ENCODE data around the gene SLC25A6. TPM values are rescaled to one million over a fixed set of nuclear protein-coding genes. Genes with fewer than 3 reads are reported as not detected.
"Not testable (repeated sequence)": the region's sequence is repeated elsewhere in the genome, so short reads cannot be mapped to it uniquely, and the experiment has no call there.

Gene SLC25A6
- total RNA-seq, 2 donors from 2014 or later: 109 to 157 TPM

DNA sequence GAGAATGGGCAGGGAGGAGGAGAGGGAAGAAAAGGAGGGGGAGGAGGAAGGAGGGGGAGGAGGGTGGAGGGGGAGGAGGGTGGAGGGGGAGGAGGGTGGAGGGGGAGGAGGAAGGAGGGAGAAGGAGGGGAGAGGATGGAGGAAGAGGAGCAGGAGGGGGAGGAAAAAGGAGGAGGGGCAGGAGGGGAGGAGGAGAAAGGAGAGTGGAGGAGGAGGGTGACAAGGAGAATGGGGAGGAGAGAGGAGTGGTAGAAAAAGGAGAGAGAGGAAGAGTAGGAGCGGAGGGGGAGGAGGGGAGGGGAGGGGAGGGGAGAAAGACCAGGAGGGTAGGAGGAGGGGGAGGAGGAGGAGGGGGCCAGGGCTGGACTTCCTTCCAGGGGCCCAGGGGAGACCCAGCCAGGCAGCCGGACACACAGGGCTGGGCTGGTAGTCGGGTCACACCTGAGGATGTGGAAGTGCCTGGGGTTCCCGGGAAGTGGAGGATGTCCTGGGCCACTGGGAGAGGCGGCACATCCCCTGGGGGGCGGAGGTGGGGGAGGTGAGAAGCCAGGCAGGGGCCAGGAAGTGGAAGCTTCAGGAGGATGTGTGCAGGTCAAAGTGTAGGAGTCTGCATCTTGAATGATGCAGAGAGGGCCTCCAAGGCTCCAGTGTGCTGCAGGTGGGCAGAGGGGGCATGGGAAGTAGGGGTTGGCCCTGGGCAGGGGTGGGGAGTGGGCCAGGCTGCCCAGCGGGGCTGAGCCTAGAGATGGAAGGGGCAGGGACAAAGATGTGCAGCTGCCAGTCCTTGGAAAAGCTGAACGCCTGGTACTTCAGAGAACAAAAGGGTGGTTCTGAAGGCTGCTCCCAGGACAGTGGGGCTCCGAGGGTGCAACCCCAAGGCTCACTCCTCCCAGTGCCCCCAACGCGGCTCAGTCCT lies 36.5 kb downstream of the SLC25A6 start:
- TF ChIP-seq, protein P1, sequence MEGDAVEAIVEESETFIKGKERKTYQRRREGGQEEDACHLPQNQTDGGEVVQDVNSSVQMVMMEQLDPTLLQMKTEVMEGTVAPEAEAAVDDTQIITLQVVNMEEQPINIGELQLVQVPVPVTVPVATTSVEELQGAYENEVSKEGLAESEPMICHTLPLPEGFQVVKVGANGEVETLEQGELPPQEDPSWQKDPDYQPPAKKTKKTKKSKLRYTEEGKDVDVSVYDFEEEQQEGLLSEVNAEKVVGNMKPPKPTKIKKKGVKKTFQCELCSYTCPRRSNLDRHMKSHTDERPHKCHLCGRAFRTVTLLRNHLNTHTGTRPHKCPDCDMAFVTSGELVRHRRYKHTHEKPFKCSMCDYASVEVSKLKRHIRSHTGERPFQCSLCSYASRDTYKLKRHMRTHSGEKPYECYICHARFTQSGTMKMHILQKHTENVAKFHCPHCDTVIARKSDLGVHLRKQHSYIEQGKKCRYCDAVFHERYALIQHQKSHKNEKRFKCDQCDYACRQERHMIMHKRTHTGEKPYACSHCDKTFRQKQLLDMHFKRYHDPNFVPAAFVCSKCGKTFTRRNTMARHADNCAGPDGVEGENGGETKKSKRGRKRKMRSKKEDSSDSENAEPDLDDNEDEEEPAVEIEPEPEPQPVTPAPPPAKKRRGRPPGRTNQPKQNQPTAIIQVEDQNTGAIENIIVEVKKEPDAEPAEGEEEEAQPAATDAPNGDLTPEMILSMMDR (IDR thresholded peaks at IDR 0.05): no peak
- Histone ChIP-seq H3K9me3 (peaks cover 6 to 9% of the 10 kb centered on the region in 2 donors), H3K36me3 (peaks cover 12% of the 10 kb centered on the region), H3K27me3 (no peaks in the 10 kb centered on the region), H3K4me1 (no peaks in the 10 kb centered on the region), H3K27ac (no peak overlapping the region), H3K4me3 (no peak overlapping the region)
- no peak for DNase-seq (ENCODE audit: low spot score)

DNA sequence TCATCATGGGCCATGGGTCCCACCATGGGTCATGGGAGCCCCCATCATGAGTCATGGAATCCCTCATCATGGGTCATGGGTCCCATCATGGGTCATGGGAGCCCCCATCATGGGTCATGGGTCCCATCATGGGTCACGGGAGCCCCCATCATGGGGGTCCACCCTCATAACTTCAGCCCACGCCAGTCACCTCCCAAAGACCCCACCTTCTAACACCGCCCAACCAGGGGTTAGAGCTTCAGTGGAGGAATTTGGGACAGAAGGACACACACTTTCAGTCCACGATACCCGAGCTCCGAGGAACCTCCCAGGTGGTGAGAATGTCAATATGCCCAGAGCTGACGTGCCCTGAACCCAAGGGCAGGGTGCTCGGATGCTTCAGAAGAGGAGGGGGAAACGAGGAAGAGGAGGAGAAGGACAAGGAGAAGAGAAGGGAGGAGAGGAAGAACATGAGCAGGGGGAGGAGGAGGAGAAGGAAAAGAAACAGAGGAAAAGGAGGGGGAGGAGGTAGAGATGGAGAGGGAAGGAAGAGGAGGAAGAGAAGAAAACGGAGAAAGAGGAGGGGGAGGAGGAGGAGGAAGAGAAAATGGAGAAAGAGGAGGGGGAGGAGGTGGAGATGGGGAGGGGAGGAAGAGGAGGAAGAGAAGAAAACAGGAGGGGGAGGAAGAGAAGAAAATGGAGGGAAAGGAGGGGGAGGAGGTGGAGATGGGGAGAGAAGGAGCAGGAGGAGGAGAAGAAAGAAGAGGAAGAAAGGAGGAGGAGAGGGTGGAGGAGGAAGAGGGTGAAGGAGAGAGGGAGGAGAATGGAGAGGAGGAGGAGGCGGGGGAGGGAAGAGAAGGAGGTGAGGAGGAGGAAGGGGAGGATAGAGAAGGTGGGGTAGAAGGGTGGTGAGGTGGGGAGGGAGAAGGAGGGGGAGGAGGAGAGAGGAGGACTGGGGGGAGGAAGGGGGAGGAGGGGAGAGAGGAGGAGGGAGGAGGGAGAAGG lies 37.6 kb downstream of the SLC25A6 start:
- no peaks in the 10 kb centered on the region for H3K27me3 ChIP-seq
- TF ChIP-seq, protein P1 (IDR thresholded peaks at IDR 0.05): no peak
- H3K27ac ChIP-seq: no peak overlapping the region
- no peak for DNase-seq (ENCODE audit: low spot score)
- H3K36me3 ChIP-seq: peaks cover 12% of the 10 kb centered on the region
- no peaks in the 10 kb centered on the region for H3K4me1 ChIP-seq
- H3K9me3 ChIP-seq: peaks cover 6 to 9% of the 10 kb centered on the region in 2 donors
- no peak overlapping the region for H3K4me3 ChIP-seq

DNA sequence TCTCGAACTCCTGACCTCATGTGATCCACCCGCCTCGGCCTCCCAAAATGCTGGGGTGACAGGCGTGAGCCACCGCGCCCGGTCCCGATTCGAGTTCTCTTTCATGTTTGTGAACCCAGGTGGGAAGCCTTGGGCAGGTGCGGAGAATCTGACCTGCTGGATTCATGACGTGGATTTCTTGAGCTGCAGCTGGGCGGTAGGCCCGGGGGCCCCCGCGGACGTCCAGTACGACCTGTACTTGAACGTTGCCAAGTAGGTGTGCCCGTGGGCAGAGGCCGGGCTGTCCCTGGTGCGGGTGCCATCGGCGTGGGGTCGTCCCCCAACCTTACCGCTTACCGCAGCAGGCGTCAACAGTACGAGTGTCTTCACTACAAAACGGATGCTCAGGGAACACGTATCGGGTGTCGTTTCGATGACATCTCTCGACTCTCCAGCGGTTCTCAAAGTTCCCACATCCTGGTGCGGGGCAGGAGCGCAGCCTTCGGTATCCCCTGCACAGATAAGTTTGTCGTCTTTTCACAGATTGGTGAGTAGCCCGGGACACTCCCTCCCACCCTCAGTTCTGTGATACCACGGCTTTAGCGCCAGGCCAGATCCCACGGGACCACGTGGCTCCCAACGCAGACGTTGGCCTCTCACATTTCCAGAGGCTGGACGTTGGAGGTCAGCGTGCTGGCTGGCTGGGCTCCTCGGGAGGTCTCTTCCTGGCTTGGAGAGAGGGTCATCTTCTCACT lies 39.8 kb downstream of the SLC25A6 start:
- Histone ChIP-seq H3K36me3 (no peaks in the 10 kb centered on the region), H3K27me3 (no peaks in the 10 kb centered on the region), H3K4me1 (no peaks in the 10 kb centered on the region), H3K27ac (no peak overlapping the region), H3K4me3 (no peak overlapping the region), H3K9me3 (no peaks in the 10 kb centered on the region)
- TF ChIP-seq, protein P1 (IDR thresholded peaks at IDR 0.05): no peak
- no peak for DNase-seq (ENCODE audit: low spot score)

DNA sequence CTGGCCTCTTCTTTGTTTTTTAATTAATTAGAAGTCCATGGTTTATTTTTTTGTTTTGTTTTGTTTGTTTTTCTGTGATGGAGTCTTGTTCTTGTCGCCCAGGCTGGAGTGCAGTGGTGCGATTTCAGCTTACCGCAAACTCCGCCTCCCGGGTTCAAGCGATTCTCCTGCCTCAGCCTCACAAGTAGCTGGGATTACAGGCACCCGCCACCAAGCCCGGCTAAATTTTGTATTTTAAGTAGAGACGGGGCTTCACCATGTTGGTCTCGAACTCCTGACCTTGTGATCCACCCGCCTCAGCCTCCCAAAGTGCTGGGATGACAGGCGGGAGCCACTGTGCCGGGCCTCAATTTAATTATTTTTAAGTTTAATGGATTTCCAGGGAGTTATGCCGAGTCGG lies 42.3 kb downstream of the SLC25A6 start:
- H3K4me1 ChIP-seq; H3K27me3 ChIP-seq; H3K9me3 ChIP-seq; H3K36me3 ChIP-seq; H3K27ac ChIP-seq; DNase-seq (ENCODE audit: low spot score); H3K4me3 ChIP-seq: not testable (repeated sequence)

DNA sequence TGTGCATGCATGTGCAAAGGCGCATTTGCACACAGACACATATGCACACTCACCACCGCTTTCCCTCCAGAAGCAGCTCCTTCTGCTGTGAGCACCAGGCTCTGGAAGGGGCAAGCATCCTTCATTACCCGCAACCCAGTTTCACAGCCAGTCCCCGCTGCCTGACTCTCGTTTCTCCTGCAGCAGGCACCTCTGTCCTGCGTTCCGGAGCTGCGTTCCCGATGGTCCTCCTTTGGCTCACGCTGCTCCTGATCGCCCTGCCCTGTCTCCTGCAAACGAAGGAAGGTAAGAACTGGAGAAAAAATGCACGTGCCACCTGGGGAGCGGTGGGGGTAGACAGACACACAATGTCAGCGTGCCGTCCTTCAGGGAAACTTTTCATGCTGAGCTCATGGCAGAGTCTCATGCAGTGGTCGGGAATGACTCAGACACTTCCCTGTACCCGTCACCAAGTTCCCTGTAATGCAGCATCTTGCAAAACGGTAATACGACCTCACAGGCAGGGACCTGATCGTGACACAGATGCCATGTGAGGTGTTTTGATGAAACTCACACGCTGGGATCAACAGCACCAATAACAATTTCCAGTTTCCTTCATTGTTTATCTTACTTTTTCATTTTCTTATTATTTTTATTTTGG lies 50.2 kb downstream of the SLC25A6 start:
- Histone ChIP-seq H3K36me3 (no peaks in the 10 kb centered on the region), H3K27ac (no peak overlapping the region), H3K9me3 (peaks cover 0 to 13% of the 10 kb centered on the region in 2 donors), H3K4me1 (peaks cover 0 to under 1% of the 10 kb centered on the region in 2 donors), H3K4me3 (no peak overlapping the region), H3K27me3 (no peaks in the 10 kb centered on the region)
- TF ChIP-seq, protein P1 (IDR thresholded peaks at IDR 0.05): no peak
- DNase-seq (ENCODE audit: low spot score): no peak

Measured in right atrium auricular region (tissue), 2 donors.